GM06990 (cell line): ENCODE measurements around the gene PRKG1.

Source experiments
- DNase-seq: peaks from one replicate; pipeline ENCODE4 v3.0.0-alpha.2; 2011; ENCODE audit not compliant: insufficient read length; ENCODE audit errors: extremely low read depth
- H3K27me3 ChIP-seq: replicated peaks from 2 replicates; pipeline ENCODE4 v1.6.0; 2011; ENCODE audit warnings: low read length; ENCODE audit not compliant: control insufficient read depth, insufficient read depth
- H3K36me3 ChIP-seq: 2 replicates; pipeline ENCODE4 v1.5.1; 2011; ENCODE audit warnings: low read length; ENCODE audit not compliant: control insufficient read depth, insufficient read depth
- H3K4me3 ChIP-seq: replicated peaks from 2 replicates; pipeline ENCODE4 v1.5.1; 2011; ENCODE audit warnings: low read depth, mild to moderate bottlenecking, control low read depth, low read length
- CTCF ChIP-seq: IDR thresholded peaks from 2 replicates; pipeline ENCODE4 v1.5.1; 2011; ENCODE audit warnings: low read length, control low read depth, mild to moderate bottlenecking, inconsistent platforms; ENCODE audit not compliant: insufficient read depth, poor library complexity, severe bottlenecking

Gene PRKG1

GRCh38 chr10:51244309-51244708 is 170.0 kb downstream of the PRKG1 start:
- TF ChIP-seq CTCF = no peak
- no peaks in the 10 kb centered on the region for H3K36me3 ChIP-seq
- no peak for DNase-seq
- H3K27me3 ChIP-seq = peaks cover 1% of the 10 kb centered on the region; the same call in 1 of the 2 replicates
- H3K4me3 ChIP-seq = no peak overlapping the region

- peaks cover 1% of the 10 kb centered on the region; the same call in 1 of the 2 replicates for H3K27me3 ChIP-seq
- no peak for DNase-seq
- H3K4me3 ChIP-seq = no peak overlapping the region
- no peak for TF ChIP-seq CTCF
- H3K36me3 ChIP-seq = no peaks in the 10 kb centered on the region
Measured at GRCh38 chr10:51244748-51245490, 170.6 kb downstream of the PRKG1 start.

- Histone ChIP-seq H3K4me3 (no peak overlapping the region), H3K36me3 (no peaks in the 10 kb centered on the region), H3K27me3 (peaks cover 1% of the 10 kb centered on the region; the same call in 1 of the 2 replicates)
- DNase-seq = no peak
- no peak for TF ChIP-seq CTCF
Measured at GRCh38 chr10:51246156-51246555, 171.9 kb downstream of the PRKG1 start.

GRCh38 chr10:51250278-51250920 is 176.1 kb downstream of the PRKG1 start:
- no peaks in the 10 kb centered on the region for H3K27me3 ChIP-seq
- no peaks in the 10 kb centered on the region for H3K36me3 ChIP-seq
- DNase-seq = no peak
- no peak for TF ChIP-seq CTCF
- H3K4me3 ChIP-seq = no peak overlapping the region

- no peak overlapping the region for H3K4me3 ChIP-seq
- no peaks in the 10 kb centered on the region for H3K36me3 ChIP-seq
- TF ChIP-seq CTCF = no peak
- DNase-seq = no peak
- no peaks in the 10 kb centered on the region for H3K27me3 ChIP-seq
Measured at GRCh38 chr10:51251110-51251509, 176.8 kb downstream of the PRKG1 start.
